GM12873 (cell line): ENCODE results near the gene ADAT1.

Experiments used
- CTCF ChIP-seq: IDR thresholded peaks from 2 replicates; pipeline ENCODE4 v1.5.1; 2012; ENCODE audit warnings: low read depth, mild to moderate bottlenecking, moderate library complexity, low read length, control low read depth; ENCODE audit not compliant: insufficient read depth; ENCODE audit errors: missing control alignments

ADAT1 gene

GRCh38 chr16:75559564-75560372, 63.3 kb downstream of the ADAT1 start:
- TF ChIP-seq CTCF, result no peak

- no peak for TF ChIP-seq CTCF
These were observed 64.2 kb downstream of the ADAT1 start for GRCh38 chr16:75558846-75559401.

GRCh38 chr16:75556431-75556950, 66.6 kb downstream of the ADAT1 start:
- TF ChIP-seq CTCF, result no peak

GRCh38 chr16:75555707-75556430, 67.2 kb downstream of the ADAT1 start, which contains the start of gene TMEM231:
TMEM231 (minus strand) TSS chr16:75556252; CDS start chr16:75556209, 43 bp downstream.
- TF ChIP-seq CTCF, result no peak

GRCh38 chr16:75555213-75555706, 67.8 kb downstream of the ADAT1 start:
- TF ChIP-seq CTCF, result no peak

- no peak for TF ChIP-seq CTCF
These were observed 70.1 kb downstream of the ADAT1 start for GRCh38 chr16:75552951-75553350.

- peak; percentile 81 for TF ChIP-seq CTCF
These were observed 72.8 kb downstream of the ADAT1 start for GRCh38 chr16:75550211-75550662.
